Measurements from ENCODE around the gene ASAP3.

ASAP3 gene

DNA sequence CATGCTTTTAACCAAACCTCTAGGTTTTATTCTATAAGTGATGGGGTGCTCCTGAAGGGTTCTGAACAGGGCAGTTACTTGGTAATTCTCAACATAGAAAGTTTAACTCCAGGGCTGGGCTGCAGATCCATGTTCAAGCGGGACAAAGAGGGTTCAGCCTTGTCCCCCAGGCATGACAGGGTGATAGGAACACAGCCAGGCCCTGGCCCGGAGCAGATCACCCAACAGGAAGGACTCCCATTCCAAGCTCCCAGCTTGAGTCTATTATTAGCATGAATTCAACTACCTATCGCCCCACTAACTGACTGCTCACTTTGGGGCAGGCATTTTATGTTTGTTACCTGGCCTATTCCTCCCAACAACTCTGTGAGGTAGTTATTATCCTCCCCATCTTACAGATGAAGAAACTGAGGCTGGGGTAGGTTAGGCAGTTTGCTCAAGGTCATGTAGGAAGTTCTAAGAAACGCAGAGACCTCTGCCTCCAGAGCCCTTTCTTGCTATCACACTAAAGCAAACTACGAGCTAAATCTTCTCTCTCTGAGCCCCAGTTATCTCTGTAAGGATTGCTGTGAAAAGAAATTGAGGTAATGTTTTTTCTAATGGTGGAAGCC is 14.5 kb downstream of the ASAP3 start:
- Histone ChIP-seq H3K9me3 (ENCODE audit: control insufficient read depth, insufficient read depth, low read depth, low read length) (no peaks in the 10 kb centered on the region), H3K27ac (ENCODE audit: extremely low read depth, low read depth, low read length) (no peak overlapping the region), H3K4me1 (ENCODE audit: control insufficient read depth, insufficient read depth, low read length) (no peaks in the 10 kb centered on the region), H3K4me3 (ENCODE audit: low read depth, low read length) (no peak overlapping the region), H3K36me3 (ENCODE audit: control insufficient read depth in 2 of 2, insufficient read depth in 1 of 2, low read length in 2 of 2) (no peaks in the 10 kb centered on the region)
- POLR2A ChIA-PET, result no interaction called here
- TF ChIP-seq ZNF292 (tag by site-specific recombination; IDR thresholded peaks at IDR 0.05; ENCODE audit: borderline replicate concordance, low read depth), result no peak
- TF ChIP-seq OVOL3 (tag by site-specific recombination; IDR thresholded peaks at IDR 0.05), result no peak
- no peak for TF ChIP-seq ZNF658 (tag by site-specific recombination; IDR thresholded peaks at IDR 0.05)
- TF ChIP-seq, protein P1, sequence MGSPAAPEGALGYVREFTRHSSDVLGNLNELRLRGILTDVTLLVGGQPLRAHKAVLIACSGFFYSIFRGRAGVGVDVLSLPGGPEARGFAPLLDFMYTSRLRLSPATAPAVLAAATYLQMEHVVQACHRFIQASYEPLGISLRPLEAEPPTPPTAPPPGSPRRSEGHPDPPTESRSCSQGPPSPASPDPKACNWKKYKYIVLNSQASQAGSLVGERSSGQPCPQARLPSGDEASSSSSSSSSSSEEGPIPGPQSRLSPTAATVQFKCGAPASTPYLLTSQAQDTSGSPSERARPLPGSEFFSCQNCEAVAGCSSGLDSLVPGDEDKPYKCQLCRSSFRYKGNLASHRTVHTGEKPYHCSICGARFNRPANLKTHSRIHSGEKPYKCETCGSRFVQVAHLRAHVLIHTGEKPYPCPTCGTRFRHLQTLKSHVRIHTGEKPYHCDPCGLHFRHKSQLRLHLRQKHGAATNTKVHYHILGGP (tag by site-specific recombination; IDR thresholded peaks at IDR 0.05), result no peak
- CTCF ChIA-PET, result interaction anchor here (1.1 to 1.2 kb wide), 2 partner anchors 10 to 27 kb away, joined by 4 read pairs; no protein-coding TSS in a partner anchor

DNA sequence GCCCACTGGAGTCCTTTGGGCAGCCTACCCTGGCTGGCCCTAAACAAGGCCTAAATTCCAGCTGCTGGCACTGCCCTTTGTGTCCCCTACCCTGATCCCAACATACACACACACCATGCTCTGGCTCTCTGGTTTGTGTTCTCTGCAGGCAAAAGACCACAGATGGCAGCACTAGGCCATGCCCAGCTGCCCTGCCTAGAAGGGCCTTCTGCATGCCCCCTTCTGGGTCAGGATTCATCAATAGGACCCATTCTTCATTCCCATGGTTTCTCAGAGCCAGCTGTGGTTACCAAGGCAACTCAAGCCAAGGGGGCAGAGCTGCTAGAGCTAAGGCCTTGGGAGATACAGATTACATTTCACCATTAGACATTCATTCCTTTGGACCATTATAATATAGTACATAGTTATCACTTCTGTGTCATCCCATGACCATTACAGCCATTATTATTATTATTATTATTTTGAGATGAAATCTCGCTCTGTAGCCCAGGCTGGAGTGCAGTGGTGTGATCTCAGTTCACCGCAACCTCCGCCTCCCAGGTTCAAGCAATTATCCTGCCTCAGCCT is 17.5 kb downstream of the ASAP3 start:
- no peak overlapping the region for H3K4me3 ChIP-seq (ENCODE audit: low read depth, low read length)
- TF ChIP-seq ZNF266 (tag by site-specific recombination; IDR thresholded peaks at IDR 0.05; ENCODE audit: low read depth) (no peak), ZNF747 (tag by site-specific recombination; IDR thresholded peaks at IDR 0.05) (no peak), ZNF654 (tag by site-specific recombination; IDR thresholded peaks at IDR 0.05; ENCODE audit: low read depth) (no peak), ZNF221 (tag by site-specific recombination; IDR thresholded peaks at IDR 0.05; ENCODE audit: borderline replicate concordance) (no peak), ZNF174 (tag by site-specific recombination; IDR thresholded peaks at IDR 0.05) (no peak), SCRT2 (tag by site-specific recombination; IDR thresholded peaks at IDR 0.05) (no peak), WT1 (tag by site-specific recombination; IDR thresholded peaks at IDR 0.05) (no peak), ZNF2 (tag by site-specific recombination; IDR thresholded peaks at IDR 0.05) (no peak), ZNF776 (tag by site-specific recombination; IDR thresholded peaks at IDR 0.05; ENCODE audit: borderline replicate concordance) (no peak), FEZF1 (tag by site-specific recombination; IDR thresholded peaks at IDR 0.05) (no peak), OSR2 (tag by site-specific recombination; IDR thresholded peaks at IDR 0.05) (no peak), ZBTB17 (tag by site-specific recombination; IDR thresholded peaks at IDR 0.05) (no peak)
- TF ChIP-seq, protein P2, sequence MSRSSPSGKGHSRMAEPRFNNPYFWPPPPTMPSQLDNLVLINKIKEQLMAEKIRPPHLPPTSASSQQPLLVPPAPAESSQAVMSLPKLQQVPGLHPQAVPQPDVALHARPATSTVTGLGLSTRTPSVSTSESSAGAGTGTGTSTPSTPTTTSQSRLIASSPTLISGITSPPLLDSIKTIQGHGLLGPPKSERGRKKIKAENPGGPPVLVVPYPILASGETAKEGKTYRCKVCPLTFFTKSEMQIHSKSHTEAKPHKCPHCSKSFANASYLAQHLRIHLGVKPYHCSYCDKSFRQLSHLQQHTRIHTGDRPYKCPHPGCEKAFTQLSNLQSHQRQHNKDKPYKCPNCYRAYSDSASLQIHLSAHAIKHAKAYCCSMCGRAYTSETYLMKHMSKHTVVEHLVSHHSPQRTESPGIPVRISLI (tag by site-specific recombination; IDR thresholded peaks at IDR 0.05), result no peak
- H3K9me3 ChIP-seq (ENCODE audit: control insufficient read depth, insufficient read depth, low read depth, low read length), result no peaks in the 10 kb centered on the region
- no peaks in the 10 kb centered on the region for H3K36me3 ChIP-seq (ENCODE audit: control insufficient read depth in 2 of 2, insufficient read depth in 1 of 2, low read length in 2 of 2)
- POLR2A ChIA-PET, result no interaction called here
- no peaks in the 10 kb centered on the region for H3K4me1 ChIP-seq (ENCODE audit: control insufficient read depth, insufficient read depth, low read length)
- no peak overlapping the region for H3K27ac ChIP-seq (ENCODE audit: extremely low read depth, low read depth, low read length)
- CTCF ChIA-PET, result interaction anchor here (1.0 kb wide), 1 partner anchor 69 kb away, joined by 3 read pairs; no protein-coding TSS in a partner anchor

DNA sequence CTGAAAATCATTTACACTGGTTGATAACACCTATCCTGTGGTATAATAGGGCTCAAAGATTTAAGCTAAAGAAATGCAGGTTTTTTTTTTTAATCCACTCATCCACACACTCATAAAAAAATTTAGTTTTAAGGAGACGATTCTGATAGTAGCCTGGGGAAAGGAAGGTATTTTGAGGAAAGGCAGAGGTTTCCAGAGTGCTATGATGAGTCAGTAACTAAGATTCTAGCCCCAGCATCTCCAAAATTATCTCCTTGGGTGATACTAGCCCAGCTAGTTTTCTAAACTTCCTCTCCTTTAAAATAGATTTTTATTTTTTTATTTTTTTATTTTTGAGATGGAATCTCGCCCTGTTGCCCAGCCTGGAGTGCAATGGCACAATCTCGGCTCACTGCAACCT is 20.7 kb downstream of the ASAP3 start:
- CTCF ChIA-PET, result interaction anchor here (0.7 kb wide), 2 partner anchors 34 to 53 kb away, joined by 4 read pairs; no protein-coding TSS in a partner anchor
- Histone ChIP-seq H3K4me3 (ENCODE audit: low read depth, low read length) (no peak overlapping the region), H3K4me1 (ENCODE audit: control insufficient read depth, insufficient read depth, low read length) (no peaks in the 10 kb centered on the region), H3K36me3 (ENCODE audit: control insufficient read depth in 2 of 2, insufficient read depth in 1 of 2, low read length in 2 of 2) (no peaks in the 10 kb centered on the region), H3K27ac (ENCODE audit: extremely low read depth, low read depth, low read length) (no peak overlapping the region), H3K9me3 (ENCODE audit: control insufficient read depth, insufficient read depth, low read depth, low read length) (no peaks in the 10 kb centered on the region)
- POLR2A ChIA-PET, result interaction anchor here (0.5 to 0.6 kb wide), 2 partner anchors 68 to 119 kb away, joined by 3 to 4 read pairs; partner anchors contain the start of gene E2F2
- TF ChIP-seq ZNF211 (tag by site-specific recombination; IDR thresholded peaks at IDR 0.05; ENCODE audit: low read depth), result no peak
- TF ChIP-seq, protein P3, sequence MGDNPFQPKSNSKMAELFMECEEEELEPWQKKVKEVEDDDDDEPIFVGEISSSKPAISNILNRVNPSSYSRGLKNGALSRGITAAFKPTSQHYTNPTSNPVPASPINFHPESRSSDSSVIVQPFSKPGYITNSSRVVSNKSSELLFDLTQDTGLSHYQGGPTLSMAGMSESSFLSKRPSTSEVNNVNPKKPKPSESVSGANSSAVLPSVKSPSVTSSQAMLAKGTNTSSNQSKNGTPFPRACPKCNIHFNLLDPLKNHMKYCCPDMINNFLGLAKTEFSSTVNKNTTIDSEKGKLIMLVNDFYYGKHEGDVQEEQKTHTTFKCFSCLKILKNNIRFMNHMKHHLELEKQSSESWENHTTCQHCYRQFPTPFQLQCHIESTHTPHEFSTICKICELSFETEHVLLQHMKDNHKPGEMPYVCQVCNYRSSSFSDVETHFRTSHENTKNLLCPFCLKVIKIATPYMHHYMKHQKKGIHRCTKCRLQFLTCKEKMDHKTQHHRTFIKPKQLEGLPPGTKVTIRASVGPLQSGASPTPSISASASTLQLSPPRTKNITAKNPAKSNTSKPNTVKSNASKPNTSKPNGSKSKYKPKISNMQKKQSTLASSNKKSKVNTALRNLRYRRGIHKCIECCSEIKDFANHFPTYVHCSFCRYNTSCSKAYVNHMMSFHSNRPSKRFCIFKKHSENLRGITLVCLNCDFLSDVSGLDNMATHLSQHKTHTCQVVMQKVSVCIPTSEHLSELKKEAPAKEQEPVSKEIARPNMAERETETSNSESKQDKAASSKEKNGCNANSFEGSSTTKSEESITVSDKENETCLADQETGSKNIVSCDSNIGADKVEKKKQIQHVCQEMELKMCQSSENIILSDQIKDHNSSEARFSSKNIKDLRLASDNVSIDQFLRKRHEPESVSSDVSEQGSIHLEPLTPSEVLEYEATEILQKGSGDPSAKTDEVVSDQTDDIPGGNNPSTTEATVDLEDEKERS (tag by site-specific recombination; IDR thresholded peaks at IDR 0.05), result no peak
- TF ChIP-seq, protein P4, sequence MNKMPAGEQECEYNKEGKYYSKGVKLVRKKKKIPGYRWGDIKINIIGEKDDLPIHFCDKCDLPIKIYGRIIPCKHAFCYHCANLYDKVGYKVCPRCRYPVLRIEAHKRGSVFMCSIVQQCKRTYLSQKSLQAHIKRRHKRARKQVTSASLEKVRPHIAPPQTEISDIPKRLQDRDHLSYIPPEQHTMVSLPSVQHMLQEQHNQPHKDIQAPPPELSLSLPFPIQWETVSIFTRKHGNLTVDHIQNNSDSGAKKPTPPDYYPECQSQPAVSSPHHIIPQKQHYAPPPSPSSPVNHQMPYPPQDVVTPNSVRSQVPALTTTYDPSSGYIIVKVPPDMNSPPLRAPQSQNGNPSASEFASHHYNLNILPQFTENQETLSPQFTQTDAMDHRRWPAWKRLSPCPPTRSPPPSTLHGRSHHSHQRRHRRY (tag by site-specific recombination; IDR thresholded peaks at IDR 0.05), result no peak
- TF ChIP-seq HOXD13 (CRISPR knock-in tag; IDR thresholded peaks at IDR 0.05; ENCODE audit: borderline replicate concordance), result no peak
- TF ChIP-seq ZNF248 (tag by site-specific recombination; IDR thresholded peaks at IDR 0.05), result no peak
- no peak for TF ChIP-seq ZNF324 (tag by site-specific recombination; IDR thresholded peaks at IDR 0.05)
- TF ChIP-seq, protein P5, sequence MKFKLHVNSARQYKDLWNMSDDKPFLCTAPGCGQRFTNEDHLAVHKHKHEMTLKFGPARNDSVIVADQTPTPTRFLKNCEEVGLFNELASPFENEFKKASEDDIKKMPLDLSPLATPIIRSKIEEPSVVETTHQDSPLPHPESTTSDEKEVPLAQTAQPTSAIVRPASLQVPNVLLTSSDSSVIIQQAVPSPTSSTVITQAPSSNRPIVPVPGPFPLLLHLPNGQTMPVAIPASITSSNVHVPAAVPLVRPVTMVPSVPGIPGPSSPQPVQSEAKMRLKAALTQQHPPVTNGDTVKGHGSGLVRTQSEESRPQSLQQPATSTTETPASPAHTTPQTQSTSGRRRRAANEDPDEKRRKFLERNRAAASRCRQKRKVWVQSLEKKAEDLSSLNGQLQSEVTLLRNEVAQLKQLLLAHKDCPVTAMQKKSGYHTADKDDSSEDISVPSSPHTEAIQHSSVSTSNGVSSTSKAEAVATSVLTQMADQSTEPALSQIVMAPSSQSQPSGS (tag by site-specific recombination; IDR thresholded peaks at IDR 0.05; ENCODE audit: low read depth), result no peak
